ENCODE measurements around the gene RAP1GAP2. TPM values are rescaled to one million over a fixed set of nuclear protein-coding genes. Genes with fewer than 3 reads are reported as not detected.

The RAP1GAP2 gene
- total and polyA plus RNA-seq, 2 of the 8 experiments (the other 6 are each of a cell fraction or from before 2014, with no cell fraction given): 24.0 to 63.8 TPM

- Histone ChIP-seq H2AFZ (ENCODE audit: low read length) (no peak overlapping the region), H3K4ac (replicated peaks; ENCODE audit: insufficient read length, low read depth, low read length) (no peak overlapping the region), H2BK20ac (ENCODE audit: low read length) (no peak overlapping the region), H3K14ac (ENCODE audit: insufficient read length) (no peak overlapping the region), H3K56ac (replicated peaks; ENCODE audit: insufficient read length, low read depth, low read length) (no peak overlapping the region), H3K27ac (ENCODE audit: low read depth, low read length) (no peak overlapping the region), H3K4me1 (replicated peaks in 1 of 4; ENCODE audit: control insufficient read depth in 3 of 4, insufficient read depth in 4 of 4, low read length in 3 of 4) (peaks cover 0 to 3% (median 0%) of the 10 kb centered on the region in 4 experiments; a peak in 1 of 7 replicates), H2AK5ac (ENCODE audit: low read depth, low read length) (no peak overlapping the region), H2BK12ac (ENCODE audit: low read depth, low read length) (no peak overlapping the region), H3K23me2 (ENCODE audit: low read depth, low read length) (no peaks in the 10 kb centered on the region), H3K18ac (ENCODE audit: extremely low read depth, low read length) (no peak overlapping the region), H4K8ac (ENCODE audit: extremely low read depth, insufficient read depth, low read length) (no peak overlapping the region), H3K4me2 (ENCODE audit: insufficient read depth in 1 of 2, low read depth in 2 of 2, low read length in 2 of 2) (no peak overlapping the region), H3K79me1 (ENCODE audit: low read depth, low read length) (peaks cover 2% of the 10 kb centered on the region), H3K23ac (ENCODE audit: insufficient read length) (no peak overlapping the region), H3K9ac (replicated peaks in 1 of 4; ENCODE audit: extremely low read depth in 1 of 4, low read depth in 3 of 4, low read length in 3 of 4) (no peak overlapping the region), H3K4me3 (ENCODE audit: extremely low read depth in 1 of 4, insufficient read depth in 2 of 4, low read depth in 3 of 4, low read length in 4 of 4) (no peak overlapping the region), H4K20me1 (replicated peaks in 1 of 2; ENCODE audit: control insufficient read depth in 1 of 2, insufficient read depth in 2 of 2, low read length in 2 of 2) (peaks cover 0 to 11% of the 10 kb centered on the region in 2 experiments), H3K36me3 (ENCODE audit: control insufficient read depth in 2 of 4, insufficient read depth in 4 of 4, low read length in 3 of 4) (peaks cover 0 to 2% (median under 1%) of the 10 kb centered on the region in 4 experiments; a peak in 5 of 8 replicates), H3K79me2 (ENCODE audit: control insufficient read depth in 1 of 2, insufficient read depth in 2 of 2, low read length in 2 of 2) (peaks cover 0 to 10% of the 10 kb centered on the region in 2 experiments; a peak in 1 of 4 replicates), H4K5ac (ENCODE audit: insufficient read length, low read depth, low read length) (no peak overlapping the region), H3K9me3 (ENCODE audit: insufficient read depth in 2 of 2, low read depth in 1 of 2, low read length in 1 of 2) (no peaks in the 10 kb centered on the region), H2BK15ac (ENCODE audit: low read length) (no peak overlapping the region), H2BK120ac (replicated peaks; ENCODE audit: low read depth, low read length) (no peak overlapping the region), H4K91ac (replicated peaks; ENCODE audit: insufficient read length, low read length) (no peak overlapping the region), H2BK5ac (ENCODE audit: low read depth, low read length) (no peak overlapping the region), H3K27me3 (replicated peaks in 1 of 4; ENCODE audit: control insufficient read depth in 3 of 4, extremely low read depth in 1 of 4, insufficient read depth in 3 of 4, low read length in 3 of 4) (no peaks in the 10 kb centered on the region)
- ChIA-PET CTCF (ENCODE audit: partially characterized antibody) (interaction anchor here (0.6 to 2.3 kb wide), 7 partner anchors 10 to 1023 kb away, joined by 3 to 7 read pairs (median 3); no protein-coding TSS in a partner anchor), POLR2A (ENCODE audit: partially characterized antibody) (interaction anchor here (1.0 kb wide), 1 partner anchor 23 kb away, joined by 3 read pairs; no protein-coding TSS in a partner anchor)
- 93% methylated on average over 10 of the region's 10 CpGs; no CpG with 5 or more reads in 1 of the 2 experiments for WGBS, 2 experiments (ENCODE audit: extremely low coverage in 1 of 2, insufficient coverage in 1 of 2, insufficient read length in 1 of 2, insufficient replicate concordance in 2 of 2, low coverage in 1 of 2, low lambda C conversion rate in 2 of 2, missing lambda C conversion rate in 1 of 2)
- FAIRE-seq: no peak
- TF ChIP-seq GABPA (IDR thresholded peaks at IDR 0.05; ENCODE audit: borderline replicate concordance, insufficient read depth, low read length): no peak
- TF ChIP-seq HDAC6 (IDR thresholded peaks at IDR 0.05; ENCODE audit: low read depth, low read length): no peak
- TF ChIP-seq CHD1 (IDR thresholded peaks at IDR 0.05; ENCODE audit: low read depth, low read length): no peak
- no peak for TF ChIP-seq EP300 (IDR thresholded peaks at IDR 0.05; ENCODE audit: borderline replicate concordance in 1 of 2, low read depth in 2 of 2, low read length in 2 of 2)
- no peak for DNase-seq (ENCODE audit: low read depth in 1 of 2, low spot score in 2 of 2)
Observed at GRCh38 chr17:2911755-2912111, 115.5 kb downstream of the RAP1GAP2 start.
